ENCODE measurements around the gene INPPL1.

Gene INPPL1

GRCh38 chr11:72209101-72209500 lies 15.5 kb upstream of the INPPL1 start:
- no peak for DNase-seq
- in situ Hi-C loops (cut with HindIII; ENCODE audit: low pct_ligation_motif_present, low pct_unique_long_range_greater_than_20kb, low sequenced_read_pairs), result no loop called here

GRCh38 chr11:72216638-72217037 lies 7.9 kb upstream of the INPPL1 start, which contains the start of gene FOLR2:
TSS of gene FOLR2 (plus strand) at chr11:72216794. CDS start at chr11:72218585, 1,791 bp downstream.
- in situ Hi-C loops (cut with HindIII; ENCODE audit: low pct_ligation_motif_present, low pct_unique_long_range_greater_than_20kb, low sequenced_read_pairs), result no loop called here
- no peak for DNase-seq

- in situ Hi-C loops (cut with HindIII; ENCODE audit: low pct_ligation_motif_present, low pct_unique_long_range_greater_than_20kb, low sequenced_read_pairs), result no loop called here
- no peak for DNase-seq
These were observed 6.7 kb upstream of the INPPL1 start for GRCh38 chr11:72217841-72218240.

GRCh38 chr11:72218251-72218745 lies 6.3 kb upstream of the INPPL1 start:
- DNase-seq, result no peak
- in situ Hi-C loops (cut with HindIII; ENCODE audit: low pct_ligation_motif_present, low pct_unique_long_range_greater_than_20kb, low sequenced_read_pairs), result no loop called here

GRCh38 chr11:72220696-72221363 lies 3.7 kb upstream of the INPPL1 start:
- in situ Hi-C loops (cut with HindIII; ENCODE audit: low pct_ligation_motif_present, low pct_unique_long_range_greater_than_20kb, low sequenced_read_pairs), result no loop called here
- no peak for DNase-seq

- no peak for DNase-seq
- in situ Hi-C loops (cut with HindIII; ENCODE audit: low pct_ligation_motif_present, low pct_unique_long_range_greater_than_20kb, low sequenced_read_pairs), result no loop called here
These were observed 3.0 kb upstream of the INPPL1 start for GRCh38 chr11:72221386-72222075.

GRCh38 chr11:72222106-72222891 lies 2.3 kb upstream of the INPPL1 start:
- in situ Hi-C loops (cut with HindIII; ENCODE audit: low pct_ligation_motif_present, low pct_unique_long_range_greater_than_20kb, low sequenced_read_pairs), result no loop called here
- no peak for DNase-seq

GRCh38 chr11:72222907-72223614 lies 1.5 kb upstream of the INPPL1 start:
- DNase-seq, result peak; percentile 90
- in situ Hi-C loops (cut with HindIII; ENCODE audit: low pct_ligation_motif_present, low pct_unique_long_range_greater_than_20kb, low sequenced_read_pairs), result no loop called here

GRCh38 chr11:72223615-72224563 lies 678 bp upstream of the INPPL1 start:
- in situ Hi-C loops (cut with HindIII; ENCODE audit: low pct_ligation_motif_present, low pct_unique_long_range_greater_than_20kb, low sequenced_read_pairs), result no loop called here
- DNase-seq, result peak; percentile 65

- DNase-seq, result no peak
- in situ Hi-C loops (cut with HindIII; ENCODE audit: low pct_ligation_motif_present, low pct_unique_long_range_greater_than_20kb, low sequenced_read_pairs), result no loop called here
These were observed 914 bp downstream of the INPPL1 start for GRCh38 chr11:72225411-72225951.

- in situ Hi-C loops (cut with HindIII; ENCODE audit: low pct_ligation_motif_present, low pct_unique_long_range_greater_than_20kb, low sequenced_read_pairs), result no loop called here
- DNase-seq, result no peak
These were observed 2.1 kb downstream of the INPPL1 start for GRCh38 chr11:72226701-72227100.

- in situ Hi-C loops (cut with HindIII; ENCODE audit: low pct_ligation_motif_present, low pct_unique_long_range_greater_than_20kb, low sequenced_read_pairs), result no loop called here
- DNase-seq, result no peak
These were observed 3.0 kb downstream of the INPPL1 start for GRCh38 chr11:72227316-72228228.

GRCh38 chr11:72228229-72228843 lies 3.8 kb downstream of the INPPL1 start:
- in situ Hi-C loops (cut with HindIII; ENCODE audit: low pct_ligation_motif_present, low pct_unique_long_range_greater_than_20kb, low sequenced_read_pairs), result no loop called here
- no peak for DNase-seq

GRCh38 chr11:72228844-72229231 lies 4.3 kb downstream of the INPPL1 start:
- in situ Hi-C loops (cut with HindIII; ENCODE audit: low pct_ligation_motif_present, low pct_unique_long_range_greater_than_20kb, low sequenced_read_pairs), result no loop called here
- DNase-seq, result no peak

GRCh38 chr11:72229336-72229924 lies 4.9 kb downstream of the INPPL1 start:
- in situ Hi-C loops (cut with HindIII; ENCODE audit: low pct_ligation_motif_present, low pct_unique_long_range_greater_than_20kb, low sequenced_read_pairs), result no loop called here
- DNase-seq, result no peak
